Measurements from ENCODE around the gene MAP3K15.

The MAP3K15 gene

DNA sequence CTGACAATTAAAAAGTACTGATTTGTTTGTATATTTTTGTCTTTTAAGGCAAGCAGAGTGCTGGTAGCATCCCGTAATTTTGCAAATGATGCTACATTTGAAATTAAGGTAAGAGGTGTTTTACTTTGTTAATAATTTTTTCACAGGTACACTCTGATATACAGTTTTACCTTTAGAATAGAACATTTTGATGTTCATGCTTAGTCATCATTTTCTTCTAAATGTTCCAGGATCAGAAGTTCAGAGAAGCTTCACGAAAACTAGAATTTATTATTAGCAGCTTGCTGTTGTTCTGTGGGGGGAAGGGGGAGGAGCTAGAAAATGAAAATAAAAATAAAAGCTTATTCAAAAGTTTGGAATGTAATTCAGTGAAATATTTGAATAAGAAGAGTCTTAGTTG, 166.0 kb downstream of the MAP3K15 start:
- DNase-seq (ENCODE audit: low read depth in 3 of 3, low spot score in 1 of 3): no peak

- no peak for DNase-seq (ENCODE audit: low read depth in 3 of 3, low spot score in 1 of 3)
These were observed 167.4 kb downstream of the MAP3K15 start for GRCh38 chrX:19347916-19348315.

- no peak for DNase-seq (ENCODE audit: low read depth in 3 of 3, low spot score in 1 of 3)
These were observed 170.6 kb downstream of the MAP3K15 start for GRCh38 chrX:19344661-19345060.

- peak; percentile 76 to 81 (median 77) for DNase-seq (ENCODE audit: low read depth in 3 of 3, low spot score in 1 of 3)
These were observed 171.5 kb downstream of the MAP3K15 start, which contains the start of gene PDHA1 for GRCh38 chrX:19343535-19344408. Gene PDHA1 (plus strand): TSS chrX:19343927. CDS start chrX:19344038, 111 bp downstream.

GRCh38 chrX:19343085-19343534, 172.2 kb downstream of the MAP3K15 start:
- no peak for DNase-seq (ENCODE audit: low read depth in 3 of 3, low spot score in 1 of 3)

- DNase-seq (ENCODE audit: low read depth in 3 of 3, low spot score in 1 of 3): no peak
These were observed 172.9 kb downstream of the MAP3K15 start for GRCh38 chrX:19342331-19342906.

DNA sequence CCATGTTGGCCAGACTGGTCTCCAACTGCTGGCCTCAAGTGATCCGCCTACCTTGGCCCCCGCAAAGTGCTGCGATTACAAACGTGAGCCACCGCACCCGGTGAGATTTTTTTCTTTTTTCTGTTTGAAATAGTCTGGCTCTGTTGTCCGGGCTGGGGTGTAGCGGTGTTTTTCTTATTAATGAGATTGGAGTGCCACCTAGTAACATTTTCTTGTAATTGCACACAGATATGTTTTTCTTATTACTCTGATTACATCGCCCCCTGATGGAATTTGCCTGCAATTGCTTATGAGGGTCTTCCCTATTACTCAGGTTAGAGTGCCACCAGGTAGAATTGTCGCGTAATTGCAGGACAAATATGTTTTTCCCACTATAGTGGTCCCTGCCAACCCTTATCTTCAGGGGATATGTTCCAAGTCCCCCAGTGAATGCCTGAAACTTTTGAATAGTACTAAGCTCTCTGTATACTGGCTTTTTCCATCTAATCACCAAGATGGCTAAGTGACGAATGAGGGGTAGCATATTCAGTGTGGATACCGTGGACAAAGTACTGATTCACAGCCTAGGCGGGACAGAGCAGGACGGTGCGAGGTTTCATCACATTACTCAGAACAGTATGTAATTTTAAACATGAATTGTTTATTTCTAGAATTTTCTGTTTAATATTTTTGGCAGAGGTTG, 180.2 kb downstream of the MAP3K15 start:
- no peak for DNase-seq (ENCODE audit: low read depth in 3 of 3, low spot score in 1 of 3)

GRCh38 chrX:19332983-19333382, 182.3 kb downstream of the MAP3K15 start:
- no peak for DNase-seq (ENCODE audit: low read depth in 3 of 3, low spot score in 1 of 3)

DNA sequence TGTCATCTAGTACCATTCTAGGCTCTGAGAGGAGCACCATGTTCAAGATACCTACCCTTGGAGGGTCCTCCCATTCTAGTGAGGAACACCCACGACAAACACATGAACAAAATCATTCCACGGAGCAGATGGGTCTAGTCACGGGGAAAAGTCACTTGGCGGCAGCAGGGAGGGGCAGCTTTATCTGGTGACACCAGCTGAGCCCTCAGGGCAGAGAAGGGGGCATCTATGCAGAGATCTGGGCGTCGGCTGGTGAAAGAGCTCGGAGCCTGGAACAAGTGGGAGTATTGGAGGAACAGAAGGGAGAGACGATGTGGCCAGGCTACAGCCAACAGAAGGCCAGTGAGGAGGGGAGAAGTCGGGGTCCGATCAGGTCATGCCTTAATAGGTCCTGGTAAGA, 183.5 kb downstream of the MAP3K15 start:
- no peak for DNase-seq (ENCODE audit: low read depth in 3 of 3, low spot score in 1 of 3)

GRCh38 chrX:19326567-19326966, 188.7 kb downstream of the MAP3K15 start:
- DNase-seq (ENCODE audit: low read depth in 3 of 3, low spot score in 1 of 3): no peak

Data from stimulated activated CD4-positive, alpha-beta T cell treated with anti-CD3 and anti-CD28 coated beads, TNF-alpha, amount 100 ng/mL, for 1 hour (primary cell).